GM10847 (cell line): ENCODE measurements around the gene RTL9.

Source experiments
- POLR2A ChIP-seq: IDR thresholded peaks from 2 replicates; pipeline ENCODE4 v1.6.1; 2011; ENCODE audit not compliant: insufficient read length; ENCODE audit errors: extremely low read depth

RTL9 gene

GRCh38 chrX:110327336-110327735 is 31.3 kb upstream of the RTL9 start:
- no peak for TF ChIP-seq POLR2A

DNA sequence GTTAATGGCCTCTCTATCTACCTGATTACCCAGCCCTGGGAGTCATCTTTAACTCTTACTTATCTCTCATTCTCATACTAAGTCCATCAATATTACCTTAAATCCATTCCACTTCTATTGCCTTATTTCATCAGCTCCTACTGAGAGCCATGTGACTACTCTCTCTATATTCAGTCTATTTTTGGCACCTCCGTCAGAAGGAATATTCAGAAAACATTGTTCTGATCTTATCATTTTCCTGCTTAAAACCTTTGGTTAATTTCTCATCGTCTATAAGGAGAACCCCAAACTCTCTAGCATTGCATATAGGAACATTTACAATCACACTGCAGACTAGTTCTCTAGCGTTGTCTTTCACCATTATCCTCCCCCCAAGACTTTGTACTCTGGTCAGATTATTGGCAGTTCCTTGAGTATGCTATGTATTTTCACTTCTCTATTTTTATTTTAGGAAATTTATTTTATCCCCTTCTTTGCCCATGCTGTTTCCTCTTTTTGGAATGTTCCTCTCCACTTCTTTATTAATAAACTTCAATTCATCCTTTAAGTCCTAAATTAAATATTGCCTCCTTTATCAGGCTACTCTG is 27.1 kb upstream of the RTL9 start:
- no peak for TF ChIP-seq POLR2A

GRCh38 chrX:110338935-110339334 is 19.7 kb upstream of the RTL9 start:
- TF ChIP-seq POLR2A: no peak

GRCh38 chrX:110341189-110342035 is 17.2 kb upstream of the RTL9 start:
- TF ChIP-seq POLR2A: no peak

- TF ChIP-seq POLR2A: no peak
These were observed 12.0 kb upstream of the RTL9 start for GRCh38 chrX:110346681-110347080.

DNA sequence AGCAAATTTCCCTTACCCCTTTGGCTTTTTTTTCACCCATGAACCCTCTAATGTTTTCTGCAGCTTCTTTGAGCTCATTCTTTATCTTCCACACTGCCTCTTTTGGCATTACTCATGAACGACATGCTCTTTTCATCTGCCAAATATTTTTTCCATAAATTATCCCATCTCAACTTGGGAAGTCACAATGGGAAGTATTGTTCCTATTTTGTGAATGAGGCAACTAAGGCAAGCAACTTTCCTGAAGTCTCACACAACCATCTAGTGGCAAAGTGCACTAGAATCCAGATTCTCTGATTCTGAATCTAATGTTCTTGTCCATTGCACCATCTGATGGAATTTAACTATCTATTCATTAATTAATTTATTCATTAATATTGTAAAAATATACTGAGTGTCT is 625 bp downstream of the RTL9 start:
- TF ChIP-seq POLR2A: no peak

GRCh38 chrX:110363244-110363643 is 4.6 kb downstream of the RTL9 start:
- no peak for TF ChIP-seq POLR2A

GRCh38 chrX:110373310-110373709 is 14.7 kb downstream of the RTL9 start:
- no peak for TF ChIP-seq POLR2A

DNA sequence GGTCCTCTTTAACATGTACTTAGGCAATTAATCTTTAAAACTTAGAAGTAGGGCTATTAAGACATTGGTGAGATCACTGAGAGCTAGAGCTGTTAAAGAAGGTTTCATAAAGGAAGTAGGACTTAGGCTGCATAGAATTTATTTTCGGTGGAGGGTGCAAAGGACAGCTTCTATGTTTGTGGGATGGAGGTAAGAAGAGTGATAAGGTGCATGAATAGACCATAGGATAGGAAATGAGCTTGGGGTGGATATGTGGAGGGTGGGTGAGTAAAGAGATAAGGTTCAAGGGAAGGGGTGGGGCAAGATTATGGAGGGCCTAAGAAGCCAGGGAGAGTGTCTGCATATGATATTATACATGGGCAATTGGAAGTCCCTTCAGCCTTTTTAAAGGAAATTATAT is 15.9 kb downstream of the RTL9 start:
- TF ChIP-seq POLR2A: no peak

DNA sequence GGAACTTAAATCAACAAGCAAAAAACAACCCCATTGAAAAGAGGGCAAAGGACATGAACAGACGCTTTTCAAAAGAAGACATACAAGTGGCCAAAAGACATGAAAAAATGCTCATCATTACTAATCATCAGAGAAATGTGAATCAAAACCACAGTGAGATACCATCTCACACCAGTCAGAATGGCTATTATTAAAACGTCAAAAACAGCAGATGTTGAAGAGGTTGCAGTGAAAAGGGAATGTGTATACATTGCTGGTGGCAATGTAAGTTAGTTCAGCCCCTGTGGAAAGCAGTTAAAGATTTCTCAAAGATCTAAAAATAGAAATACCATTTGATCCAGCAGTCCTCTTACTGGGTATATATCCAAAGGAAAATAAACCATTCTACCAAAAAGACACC is 22.6 kb downstream of the RTL9 start:
- TF ChIP-seq POLR2A: no peak

DNA sequence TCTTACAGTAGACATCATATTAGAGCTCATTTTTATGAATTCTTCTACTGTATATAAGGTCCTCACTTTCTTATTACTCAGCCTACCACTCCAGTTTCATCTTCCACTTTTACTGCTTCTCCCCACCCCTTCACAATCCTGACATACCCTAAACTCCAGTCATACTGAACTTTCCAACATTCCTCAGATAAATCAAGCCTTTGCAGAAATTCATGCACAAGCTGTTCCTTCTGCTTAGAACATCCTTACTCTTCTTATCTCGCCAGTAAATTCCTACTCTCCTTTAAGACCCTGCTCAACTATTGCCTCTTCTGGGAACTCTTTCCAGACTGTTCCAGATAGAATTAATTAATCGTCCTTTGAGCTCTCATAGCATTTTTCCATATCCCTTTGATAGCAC is 24.8 kb downstream of the RTL9 start:
- no peak for TF ChIP-seq POLR2A

DNA sequence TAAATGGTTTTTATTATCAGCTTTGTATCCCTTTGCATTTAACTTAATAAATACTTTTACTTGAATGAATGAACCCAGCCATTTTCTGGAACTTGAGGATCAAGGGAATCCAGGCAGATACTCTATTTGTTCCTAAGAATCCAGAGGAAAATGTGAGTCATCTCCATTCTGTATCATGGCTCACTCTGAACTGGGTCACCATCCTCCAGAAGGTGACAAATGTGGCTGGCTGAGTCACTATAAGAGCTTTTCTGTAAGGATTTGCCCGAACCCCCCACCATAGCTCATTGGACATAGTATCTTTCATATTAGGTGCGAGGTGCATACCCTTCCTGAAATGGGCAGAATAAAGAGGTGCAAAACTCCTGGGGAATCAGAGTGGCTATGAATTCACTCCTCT is 25.8 kb downstream of the RTL9 start:
- TF ChIP-seq POLR2A: no peak

DNA sequence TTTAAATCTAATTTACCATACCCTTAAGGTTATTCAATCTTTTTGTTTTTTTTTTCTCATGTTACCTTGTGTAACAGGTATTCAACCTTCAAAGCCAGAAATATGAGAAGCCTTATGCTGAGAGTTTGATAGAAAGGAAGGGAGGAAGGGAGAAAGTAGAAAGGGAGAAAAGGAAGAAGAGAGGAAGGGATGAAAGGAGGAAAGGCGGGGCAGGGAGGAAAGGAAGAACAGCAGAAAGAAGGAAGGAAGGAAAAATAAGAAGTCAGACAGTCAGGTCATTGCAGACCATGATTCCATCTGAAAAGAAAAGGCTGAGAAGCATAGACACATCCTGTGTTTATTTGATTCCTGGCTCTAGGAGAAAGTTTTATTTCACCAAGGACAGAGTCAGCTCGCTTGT is 30.9 kb downstream of the RTL9 start:
- no peak for TF ChIP-seq POLR2A

GRCh38 chrX:110391086-110391485 is 32.4 kb downstream of the RTL9 start:
- no peak for TF ChIP-seq POLR2A

- TF ChIP-seq POLR2A: no peak
These were observed 36.0 kb downstream of the RTL9 start for GRCh38 chrX:110394651-110395050.

DNA sequence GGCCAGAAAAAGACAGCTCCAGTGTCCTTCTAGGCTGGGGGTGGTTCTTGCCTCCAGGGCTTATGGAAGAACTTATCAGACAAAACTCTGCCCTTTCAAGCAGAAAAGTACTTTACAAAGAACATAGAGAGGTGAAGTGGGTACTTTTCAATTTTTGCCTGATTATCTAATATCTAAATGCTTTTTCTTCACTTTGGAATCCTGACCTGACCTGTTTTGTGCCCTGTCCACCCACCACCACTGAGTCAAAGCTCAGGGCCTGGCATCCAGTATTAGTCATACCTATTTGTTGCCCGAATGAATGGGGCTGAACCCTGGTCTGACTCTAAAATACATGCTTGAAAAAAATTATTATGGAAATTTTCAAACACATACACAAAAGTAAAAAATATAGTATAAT is 37.2 kb downstream of the RTL9 start:
- TF ChIP-seq POLR2A: no peak

DNA sequence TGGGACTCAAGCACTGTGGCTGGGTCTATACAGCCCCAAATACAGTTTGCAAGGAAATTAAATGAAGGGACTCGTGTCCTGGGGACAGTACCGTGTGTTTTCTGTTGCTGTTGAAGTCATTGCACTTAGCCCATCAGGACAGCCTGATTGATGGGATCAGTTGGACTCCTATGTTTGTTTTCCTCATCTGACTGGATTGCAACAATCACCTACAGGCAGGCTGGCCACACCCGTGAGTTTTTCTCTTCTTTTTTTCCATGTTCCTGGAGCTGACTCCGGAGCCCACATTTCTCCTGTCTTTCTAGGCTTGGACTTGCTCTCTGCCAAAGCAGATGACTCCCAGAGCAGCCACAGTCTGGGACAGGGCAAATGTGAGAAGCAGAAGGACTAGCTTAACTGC is 38.1 kb downstream of the RTL9 start:
- no peak for TF ChIP-seq POLR2A
